Liver (tissue), 9 donors: ENCODE data around the gene PRTFDC1. TPM values are rescaled to one million over a fixed set of nuclear protein-coding genes. Genes with fewer than 3 reads are reported as not detected.

Experiments used
- DNase-seq: peaks from one replicate; pipeline ENCODE4 v3.0.0-alpha.2; 2017; ENCODE audit warnings: low spot score
- H3K27ac ChIP-seq, 2 donors: one replicate each; pipeline ENCODE4 v1.7.0; 2013; ENCODE audit warnings: inconsistent platforms in 2 of 2, low read length in 2 of 2, control low read depth in 1 of 2, low read depth in 1 of 2, mild to moderate bottlenecking in 1 of 2
- H3K27me3 ChIP-seq, 4 donors: one replicate each; pipeline versions ENCODE4 v1.6.1 to v1.7.0; 2013; ENCODE audit warnings: low read length in 3 of 4, inconsistent platforms in 1 of 4, mild to moderate bottlenecking in 1 of 4, moderate library complexity in 1 of 4; ENCODE audit not compliant: control insufficient read depth in 4 of 4, insufficient read depth in 4 of 4
- H3K36me3 ChIP-seq, 4 donors: one replicate each; pipeline versions ENCODE4 v1.6.1 to v1.7.0; 2013; ENCODE audit warnings: low read length in 3 of 4, mild to moderate bottlenecking in 3 of 4, low read depth in 1 of 4, moderate library complexity in 1 of 4; ENCODE audit not compliant: control insufficient read depth in 4 of 4, insufficient read depth in 3 of 4
- H3K4me1 ChIP-seq, 4 donors: one replicate each; pipeline versions ENCODE4 v1.6.1 to v1.7.0; 2013; ENCODE audit warnings: low read length in 3 of 4, mild to moderate bottlenecking in 3 of 4, moderate library complexity in 1 of 4; ENCODE audit not compliant: control insufficient read depth in 4 of 4, insufficient read depth in 4 of 4
- H3K4me3 ChIP-seq, 3 donors: one replicate each; pipeline versions ENCODE4 v1.6.1 to v1.7.0; 2013; ENCODE audit warnings: low read length in 3 of 3, control low read depth in 1 of 3, low read depth in 1 of 3, mild to moderate bottlenecking in 1 of 3
- H3K9ac ChIP-seq, 2 donors: one replicate each; pipeline ENCODE4 v1.7.0; 2013; ENCODE audit warnings: low read length in 2 of 2, mild to moderate bottlenecking in 2 of 2, moderate library complexity in 2 of 2, control low read depth in 1 of 2, low read depth in 1 of 2
- H3K9me3 ChIP-seq, 4 donors: one replicate each; pipeline versions ENCODE4 v1.6.1 to v1.7.0; 2013; ENCODE audit warnings: low read length in 3 of 4; ENCODE audit not compliant: control insufficient read depth in 4 of 4
- ATF3 ChIP-seq: IDR thresholded peaks from 2 replicates; pipeline ENCODE4 v1.6.1; 2016; ENCODE audit warnings: antibody characterized with exemption
- CTCF ChIP-seq: fragments of 150-350 bp; IDR thresholded peaks from 2 replicates; pipeline ENCODE4 v1.5.1; 2017; ENCODE audit warnings: improper control_type of control experiment, low read depth, low read length; ENCODE audit not compliant: missing input control
- FOXA1 ChIP-seq: IDR thresholded peaks from 2 replicates; pipeline ENCODE4 v1.6.1; 2016; ENCODE audit warnings: antibody characterized with exemption
- FOXA2 ChIP-seq: IDR thresholded peaks from 2 replicates; pipeline ENCODE4 v1.6.1; 2016; ENCODE audit warnings: antibody characterized with exemption
- GABPA ChIP-seq, 2 donors: IDR thresholded peaks in 1 of 2; conservative IDR thresholded peaks in 1 of 2; 2 replicates each; pipeline ENCODE4 v1.6.1; 2016; ENCODE audit warnings: antibody characterized with exemption in 2 of 2, mild to moderate bottlenecking in 1 of 2, moderate library complexity in 1 of 2
- HNF4A ChIP-seq, 2 donors: conservative IDR thresholded peaks; 2 replicates each; pipeline ENCODE4 v1.6.1; 2016; ENCODE audit warnings: antibody characterized with exemption in 2 of 2, mild to moderate bottlenecking in 2 of 2
- HNF4G ChIP-seq: IDR thresholded peaks from 2 replicates; pipeline ENCODE4 v1.6.1; 2016; ENCODE audit warnings: antibody characterized with exemption
- JUND ChIP-seq, 2 donors: IDR thresholded peaks; 2 replicates each; pipeline ENCODE4 v1.6.1; 2016; ENCODE audit warnings: antibody characterized with exemption in 2 of 2
- NR2F2 ChIP-seq: IDR thresholded peaks from 2 replicates; pipeline ENCODE4 v1.6.1; 2016; ENCODE audit warnings: antibody characterized with exemption
- RAD21 ChIP-seq, 2 donors: IDR thresholded peaks; 2 replicates each; pipeline ENCODE4 v1.6.1; 2016; ENCODE audit warnings: antibody characterized with exemption in 2 of 2, mild to moderate bottlenecking in 2 of 2
- RXRA ChIP-seq, 2 donors: IDR thresholded peaks; 2 replicates each; pipeline ENCODE4 v1.6.1; 2017 to 2018; ENCODE audit warnings: antibody characterized with exemption in 2 of 2, mild to moderate bottlenecking in 1 of 2
- SP1 ChIP-seq: IDR thresholded peaks from 2 replicates; pipeline ENCODE4 v1.6.1; 2018; ENCODE audit warnings: antibody characterized with exemption, mild to moderate bottlenecking
- TAF1 ChIP-seq: conservative IDR thresholded peaks from 2 replicates; pipeline ENCODE4 v1.6.1; 2016; ENCODE audit warnings: antibody characterized with exemption, mild to moderate bottlenecking
- YY1 ChIP-seq: IDR thresholded peaks from 2 replicates; pipeline ENCODE4 v1.6.1; 2016; ENCODE audit warnings: antibody characterized with exemption, mild to moderate bottlenecking
- ZBTB33 ChIP-seq: IDR thresholded peaks from 2 replicates; pipeline ENCODE4 v1.6.1; 2016; ENCODE audit warnings: antibody characterized with exemption
- WGBS: extraction: QIAGEN DNeasy Blood & Tissue Kit; methylation state at CpG from one replicate; pipeline ENCODE4 v1.1.7; 2013; 5-methylcytosine and 5-hydroxymethylcytosine counted together
- polyA plus RNA-seq, 2 donors: library from polyadenylated mRNA; stranded (reverse) in 1 of 2; unstranded in 1 of 2; fragments of 200-250 nt in 1 of 2; fragments of >200 nt in 1 of 2; fragmentation: Nextera tagmentation in 1 of 2; extraction: Ambion mirVana in 1 of 2; gene quantifications; one replicate each; pipeline versions ENCODE4 v1.2.1 to v1.2.3, GENCODE V29; 2013 to 2015
- total RNA-seq, 2 donors: library from RNA; depleted of rRNA; stranded (reverse); fragments of >200 nt; gene quantifications; one replicate each; pipeline ENCODE4 v1.2.3, GENCODE V29; 2014
- donor health status: healthy.
- donor health status: healthy.
- donor health status: healthy.
- donor health status: healthy.
- donor health status: healthy.

Gene PRTFDC1
- total and polyA plus RNA-seq, 4 donors: 0.93 to 3.1 (median 1.9) TPM

GRCh38 chr10:24850727-24851296 lies 101.6 kb downstream of the PRTFDC1 start:
- H3K4me1 ChIP-seq: no peaks in the 10 kb centered on the region
- 58% methylated on average over 1 of the region's 1 CpG for WGBS
- no peak overlapping the region for H3K9ac ChIP-seq
- no peak overlapping the region for H3K4me3 ChIP-seq
- no peak for DNase-seq
- no peaks in the 10 kb centered on the region for H3K36me3 ChIP-seq
- H3K27me3 ChIP-seq: no peaks in the 10 kb centered on the region
- TF ChIP-seq RAD21 (IDR thresholded peaks at IDR 0.05) (no peak), ZBTB33 (no peak), YY1 (no peak), RXRA (IDR thresholded peaks at IDR 0.05) (no peak), SP1 (no peak), HNF4A (conservative IDR thresholded peaks at IDR 0.05) (no peak), GABPA (IDR thresholded peaks at IDR 0.05 in 1 of 2, conservative IDR thresholded peaks at IDR 0.05 in 1 of 2) (no peak), FOXA2 (no peak), FOXA1 (no peak), CTCF (no peak), JUND (IDR thresholded peaks at IDR 0.05) (no peak)
- no peak overlapping the region for H3K27ac ChIP-seq
- H3K9me3 ChIP-seq: no peaks in the 10 kb centered on the region

GRCh38 chr10:24849501-24850299 lies 102.7 kb downstream of the PRTFDC1 start:
- Histone ChIP-seq H3K4me1 (no peaks in the 10 kb centered on the region), H3K9me3 (no peaks in the 10 kb centered on the region), H3K36me3 (no peaks in the 10 kb centered on the region), H3K27me3 (no peaks in the 10 kb centered on the region), H3K9ac (no peak overlapping the region), H3K4me3 (no peak overlapping the region), H3K27ac (no peak overlapping the region)
- 83% methylated on average over 9 of the region's 9 CpGs for WGBS
- TF ChIP-seq FOXA2: no peak
- no peak for TF ChIP-seq ATF3
- no peak for TF ChIP-seq CTCF
- TF ChIP-seq JUND (IDR thresholded peaks at IDR 0.05): no peak
- no peak for TF ChIP-seq RAD21 (IDR thresholded peaks at IDR 0.05)
- TF ChIP-seq NR2F2: no peak
- TF ChIP-seq TAF1: no peak
- no peak for TF ChIP-seq SP1
- no peak for TF ChIP-seq HNF4G
- DNase-seq: no peak
